Measurements from ENCODE around the gene EEF1A1. TPM values are rescaled to one million over a fixed set of nuclear protein-coding genes. Genes with fewer than 3 reads are reported as not detected.

Gene EEF1A1
- total RNA-seq, 1 donor from 2014 or later, result 12,032 TPM

DNA sequence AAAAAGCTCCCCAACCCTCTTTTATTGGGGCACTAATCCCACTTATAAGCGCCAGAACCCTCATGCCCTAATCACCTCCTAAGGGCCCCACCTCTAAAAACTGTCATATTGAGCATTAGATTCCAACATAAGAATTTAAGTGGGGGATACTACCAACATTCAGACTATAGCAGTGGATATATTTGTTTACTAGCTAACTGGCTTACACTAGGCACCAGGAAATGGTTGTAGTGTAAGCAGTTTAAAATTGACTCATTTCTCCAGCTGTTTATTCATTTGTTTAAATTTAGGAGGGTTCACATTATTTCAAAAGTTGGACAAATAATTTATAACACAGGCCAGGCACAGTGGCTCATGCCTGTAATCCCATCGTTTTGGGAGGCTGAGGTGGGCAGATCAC is 36.4 kb downstream of the EEF1A1 start:
- Mint-ChIP-seq H3K36me3 (ENCODE audit: insufficient read depth) (peaks cover 34% of the 10 kb centered on the region), H3K4me1 (ENCODE audit: low read depth) (peaks cover 5% of the 10 kb centered on the region), H3K9me3 (ENCODE audit: low read depth) (no peaks in the 10 kb centered on the region), H3K27me3 (no peaks in the 10 kb centered on the region), H3K27ac (no peak overlapping the region), H3K4me3 (ENCODE audit: low read depth) (no peak overlapping the region)
- TF ChIP-seq CTCF (IDR thresholded peaks at IDR 0.05; ENCODE audit: unreplicated experiment), result no peak
- no peak for DNase-seq (ENCODE audit: low spot score, unreplicated experiment)

DNA sequence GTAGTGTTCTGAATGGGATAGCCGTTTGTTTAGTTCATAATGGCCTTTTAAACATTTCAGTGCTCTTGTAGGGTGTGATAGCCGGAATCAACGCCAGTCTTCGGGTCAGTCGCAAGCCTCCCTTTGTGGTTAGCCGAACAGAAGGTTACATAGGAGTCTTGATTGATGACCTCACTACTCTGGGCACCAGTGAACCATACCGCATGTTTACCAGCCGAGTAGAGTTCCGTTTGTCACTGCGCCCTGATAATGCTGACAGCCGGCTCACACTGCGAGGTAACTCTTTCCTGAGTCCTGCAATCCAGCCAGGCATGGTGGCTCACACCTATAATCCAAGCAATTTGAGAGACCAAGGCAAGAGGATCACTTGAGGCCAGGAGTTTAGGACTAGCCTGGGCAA is 38.9 kb downstream of the EEF1A1 start:
- Mint-ChIP-seq H3K4me1 (ENCODE audit: low read depth) (peaks cover 5% of the 10 kb centered on the region), H3K27me3 (no peaks in the 10 kb centered on the region), H3K36me3 (ENCODE audit: insufficient read depth) (peaks cover 24% of the 10 kb centered on the region), H3K4me3 (ENCODE audit: low read depth) (no peak overlapping the region), H3K27ac (peak overlapping the region; percentile 78), H3K9me3 (ENCODE audit: low read depth) (no peaks in the 10 kb centered on the region)
- no peak for DNase-seq (ENCODE audit: low spot score, unreplicated experiment)
- TF ChIP-seq CTCF (IDR thresholded peaks at IDR 0.05; ENCODE audit: unreplicated experiment), result no peak

GRCh38 chr6:73477407-73477806 is 43.4 kb downstream of the EEF1A1 start:
- Mint-ChIP-seq H3K4me1 (ENCODE audit: low read depth) (peaks cover 5% of the 10 kb centered on the region), H3K4me3 (ENCODE audit: low read depth) (no peak overlapping the region), H3K36me3 (ENCODE audit: insufficient read depth) (peaks cover 19% of the 10 kb centered on the region), H3K9me3 (ENCODE audit: low read depth) (no peaks in the 10 kb centered on the region), H3K27ac (no peak overlapping the region), H3K27me3 (no peaks in the 10 kb centered on the region)
- DNase-seq (ENCODE audit: low spot score, unreplicated experiment), result no peak
- no peak for TF ChIP-seq CTCF (IDR thresholded peaks at IDR 0.05; ENCODE audit: unreplicated experiment)

DNA sequence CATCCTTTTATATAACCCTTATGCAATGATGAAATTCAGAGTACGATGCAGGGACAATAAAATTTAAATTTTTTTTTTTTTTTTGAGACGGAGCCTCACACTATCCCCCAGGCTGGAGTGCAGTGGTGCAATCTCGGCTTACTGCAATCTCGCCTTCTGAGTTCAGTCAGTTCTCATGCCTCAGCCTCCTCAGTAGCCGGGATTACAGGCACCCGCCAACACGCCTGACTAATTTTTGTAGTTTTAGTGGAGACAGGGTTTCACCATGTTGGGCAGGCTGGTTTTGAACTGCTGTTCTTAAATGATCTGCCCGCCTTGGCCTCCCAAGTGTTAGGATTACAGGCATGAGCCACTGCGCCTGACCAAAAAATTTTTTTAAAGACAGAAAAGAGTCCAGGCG is 44.1 kb downstream of the EEF1A1 start:
- peaks cover 15% of the 10 kb centered on the region for H3K36me3 Mint-ChIP-seq (ENCODE audit: insufficient read depth)
- peaks cover 1% of the 10 kb centered on the region for H3K4me1 Mint-ChIP-seq (ENCODE audit: low read depth)
- no peak overlapping the region for H3K4me3 Mint-ChIP-seq (ENCODE audit: low read depth)
- no peak for TF ChIP-seq CTCF (IDR thresholded peaks at IDR 0.05; ENCODE audit: unreplicated experiment)
- H3K27ac Mint-ChIP-seq, result no peak overlapping the region
- H3K9me3 Mint-ChIP-seq (ENCODE audit: low read depth), result no peaks in the 10 kb centered on the region
- DNase-seq (ENCODE audit: low spot score, unreplicated experiment), result no peak
- no peaks in the 10 kb centered on the region for H3K27me3 Mint-ChIP-seq

- no peaks in the 10 kb centered on the region for H3K4me1 Mint-ChIP-seq (ENCODE audit: low read depth)
- no peak overlapping the region for H3K27ac Mint-ChIP-seq
- H3K9me3 Mint-ChIP-seq (ENCODE audit: low read depth), result no peaks in the 10 kb centered on the region
- no peak overlapping the region for H3K4me3 Mint-ChIP-seq (ENCODE audit: low read depth)
- no peak for DNase-seq (ENCODE audit: low spot score, unreplicated experiment)
- no peaks in the 10 kb centered on the region for H3K27me3 Mint-ChIP-seq
- H3K36me3 Mint-ChIP-seq (ENCODE audit: insufficient read depth), result peaks cover 6% of the 10 kb centered on the region
- no peak for TF ChIP-seq CTCF (IDR thresholded peaks at IDR 0.05; ENCODE audit: unreplicated experiment)
Observed at GRCh38 chr6:73471686-73472290, 49.0 kb downstream of the EEF1A1 start.

Other genes starting within 250 kb of the EEF1A1 start
- not detected in 2 replicates for gene DPPA5, start 166.8 kb downstream of the EEF1A1 start, total RNA-seq
- not detected in 2 replicates for gene KHDC3L, start 158.4 kb downstream of the EEF1A1 start, total RNA-seq
- gene OOEP, start 151.1 kb downstream of the EEF1A1 start, total RNA-seq, result not detected in 2 replicates
- gene DDX43, start 126.2 kb downstream of the EEF1A1 start, total RNA-seq, result not detected in 2 replicates
- gene CGAS, start 68.7 kb downstream of the EEF1A1 start, total RNA-seq, result 0.24 and 0.31 TPM in 2 replicates
- 20.5 and 27.5 TPM in 2 replicates for gene MTO1, start 59.3 kb downstream of the EEF1A1 start, total RNA-seq
- gene SLC17A5, start 133.0 kb upstream of the EEF1A1 start, total RNA-seq, result 8.1 and 8.6 TPM in 2 replicates
- 0.24 and 0.27 TPM in 2 replicates for gene CD109, start 175.2 kb upstream of the EEF1A1 start, total RNA-seq

Data from progenitor cell of endocrine pancreas (in vitro differentiated cells).